ENCODE data around the gene ADRB2.
"Not testable (repeated sequence)": the region's sequence is repeated elsewhere in the genome, so short reads cannot be mapped to it uniquely, and the experiment has no call there.

ADRB2 gene

GRCh38 chr5:148856424-148856823 lies 30.0 kb downstream of the ADRB2 start:
- no peak for DNase-seq

GRCh38 chr5:148857474-148857873 lies 31.1 kb downstream of the ADRB2 start:
- DNase-seq = no peak

- DNase-seq = no peak
Measured at GRCh38 chr5:148858106-148858505, 31.7 kb downstream of the ADRB2 start.

GRCh38 chr5:148858547-148858946 lies 32.1 kb downstream of the ADRB2 start:
- DNase-seq = no peak

- no peak for DNase-seq
Measured at GRCh38 chr5:148859703-148860102, 33.3 kb downstream of the ADRB2 start.

- no peak for DNase-seq
Measured at GRCh38 chr5:148860599-148860998, 34.2 kb downstream of the ADRB2 start.

- no peak for DNase-seq
Measured at GRCh38 chr5:148861088-148861487, 34.7 kb downstream of the ADRB2 start.

GRCh38 chr5:148861696-148862095 lies 35.3 kb downstream of the ADRB2 start:
- no peak for DNase-seq

- no peak for DNase-seq
Measured at GRCh38 chr5:148864113-148864841, 37.9 kb downstream of the ADRB2 start.

GRCh38 chr5:148866024-148866423 lies 39.6 kb downstream of the ADRB2 start:
- no peak for DNase-seq

GRCh38 chr5:148873120-148873519 lies 46.7 kb downstream of the ADRB2 start:
- DNase-seq = no peak

GRCh38 chr5:148873690-148874485 lies 47.5 kb downstream of the ADRB2 start:
- no peak for DNase-seq

- no peak for DNase-seq
Measured at GRCh38 chr5:148875205-148875875, 48.9 kb downstream of the ADRB2 start.

- not testable (repeated sequence) for DNase-seq
Measured at GRCh38 chr5:148877436-148877835, 51.0 kb downstream of the ADRB2 start.
